ENCODE measurements around the gene RAD51B. TPM values are rescaled to one million over a fixed set of nuclear protein-coding genes. Genes with fewer than 3 reads are reported as not detected.

The RAD51B gene
- total and polyA plus RNA-seq, 9 of the 15 experiments (the other 6 are each of a cell fraction or from before 2014, with no cell fraction given) = 8.5 to 17.3 (median 11.3) TPM

- no peak for TF ChIP-seq ILF3 (IDR thresholded peaks at IDR 0.05; ENCODE audit: borderline replicate concordance)
- no peak for TF ChIP-seq ZNF133 (CRISPR knock-in tag; IDR thresholded peaks at IDR 0.05)
Measured at GRCh38 chr14:68491793-68492192, 672.2 kb downstream of the RAD51B start (continued).

GRCh38 chr14:68492381-68493151 lies 673.0 kb downstream of the RAD51B start:
- Histone ChIP-seq H3K36me3 (ENCODE audit: control insufficient read depth, insufficient read depth, low read length) (no peaks in the 10 kb centered on the region), H3K27ac (ENCODE audit: extremely low read depth, low read depth, low read length) (no peak overlapping the region), H3K4me2 (ENCODE audit: insufficient read depth, low read length) (no peak overlapping the region), H3K9me3 (replicated peaks; ENCODE audit: control insufficient read depth, insufficient read depth, low read depth, low read length) (no peaks in the 10 kb centered on the region), H3K4me3 (no peak overlapping the region), H3K27me3 (ENCODE audit: control insufficient read depth in 2 of 2, insufficient read depth in 2 of 2, low read length in 2 of 2) (peaks cover 0 to 5% of the 10 kb centered on the region in 2 experiments; a peak in 1 of 5 replicates), H3K9me1 (ENCODE audit: control insufficient read depth, insufficient read depth, low read length) (no peaks in the 10 kb centered on the region), H2AFZ (ENCODE audit: low read depth, low read length) (no peak overlapping the region), H3K4me1 (replicated peaks in 1 of 2; ENCODE audit: control insufficient read depth in 2 of 2, insufficient read depth in 2 of 2, low read length in 2 of 2) (peaks cover 0 to 9% of the 10 kb centered on the region in 2 experiments; a peak in 3 of 5 replicates), H4K20me1 (replicated peaks; ENCODE audit: control insufficient read depth, insufficient read depth, low read length) (no peaks in the 10 kb centered on the region), H3K9ac (ENCODE audit: insufficient read depth in 1 of 2, low read depth in 2 of 2, low read length in 2 of 2) (no peak overlapping the region), H3K79me2 (ENCODE audit: control insufficient read depth, insufficient read depth, low read length) (no peaks in the 10 kb centered on the region)
- ChIA-PET CTCF (ENCODE audit: low intra/inter-chr PET ratio) (no interaction called here), POLR2A (no interaction called here)
- in situ Hi-C loops (cut with MboI) = no loop called here
- WGBS (ENCODE audit: insufficient coverage, low coverage, missing lambda C conversion rate) = 63% methylated on average over 5 of the region's 5 CpGs
- intact Hi-C loops (cut with micrococcal nuclease) = no loop called here
- ATAC-seq = no peak
- no TSS peak for BruUV-seq (replicated peaks)
- no peak for FAIRE-seq
- DNase-seq (ENCODE audit: extremely low read depth in 1 of 4, low spot score in 3 of 4) = no peak
- TF ChIP-seq ZNF239 (CRISPR knock-in tag; IDR thresholded peaks at IDR 0.05) = no peak
- no peak for TF ChIP-seq GTF2A2 (tag; IDR thresholded peaks at IDR 0.05)
- TF ChIP-seq MTA1 (IDR thresholded peaks at IDR 0.05; ENCODE audit: borderline replicate concordance) = no peak
- TF ChIP-seq SNRNP70 (optimal IDR thresholded peaks at IDR 0.05; ENCODE audit: low read depth, low read length) = no peak
- no peak for TF ChIP-seq PHF8 (IDR thresholded peaks at IDR 0.05; ENCODE audit: borderline replicate concordance, low read length)
- TF ChIP-seq BCL6 (CRISPR knock-in tag; IDR thresholded peaks at IDR 0.05) = no peak
- no peak for TF ChIP-seq ZSCAN32 (CRISPR knock-in tag; IDR thresholded peaks at IDR 0.05)
- TF ChIP-seq FOXK2 (conservative IDR thresholded peaks at IDR 0.05 in 1 of 2, IDR thresholded peaks at IDR 0.05 in 1 of 2; ENCODE audit: low read depth in 2 of 2) = no peak
- no peak for TF ChIP-seq CREB5 (CRISPR knock-in tag; IDR thresholded peaks at IDR 0.05)
- TF ChIP-seq EGR1 (conservative IDR thresholded peaks at IDR 0.05) = no peak
- no peak for TF ChIP-seq RAD21 (CRISPR knock-in tag; conservative IDR thresholded peaks at IDR 0.05 in 1 of 2, IDR thresholded peaks at IDR 0.05 in 1 of 2)
- no peak for TF ChIP-seq FOXP4 (CRISPR knock-in tag; IDR thresholded peaks at IDR 0.05; ENCODE audit: borderline replicate concordance)
- TF ChIP-seq KDM1A (IDR thresholded peaks at IDR 0.05) = no peak
- no peak for TF ChIP-seq OTX1 (CRISPR knock-in tag; IDR thresholded peaks at IDR 0.05)
- TF ChIP-seq GMEB1 (CRISPR knock-in tag; IDR thresholded peaks at IDR 0.05) = no peak

Measured in K562 (cell line).